Ascending aorta (tissue), 2 donors: ENCODE data around the gene CACNA1B. TPM values are rescaled to one million over a fixed set of nuclear protein-coding genes. Genes with fewer than 3 reads are reported as not detected.

Experiments used
- DNase-seq, 2 donors: peaks; one replicate each; pipeline ENCODE4 v3.0.0-alpha.2; 2019; ENCODE audit warnings: low spot score in 2 of 2
- H3K27ac ChIP-seq, 2 donors: fragments of 200-600 bp; sonication (generic); one replicate each; pipeline ENCODE4 v1.5.1; 2016 to 2017; ENCODE audit warnings: mild to moderate bottlenecking in 1 of 2
- H3K27me3 ChIP-seq: fragments of 200-600 bp; sonication (generic); one replicate; pipeline ENCODE4 v1.5.1; 2017
- H3K36me3 ChIP-seq, 2 donors: fragments of 200-600 bp; sonication (generic); one replicate each; pipeline ENCODE4 v1.5.1; 2016
- H3K4me1 ChIP-seq, 2 donors: fragments of 200-600 bp; sonication (generic); one replicate each; pipeline ENCODE4 v1.5.1; 2016 to 2017; ENCODE audit warnings: mild to moderate bottlenecking in 1 of 2
- H3K4me3 ChIP-seq, 2 donors: fragments of 200-600 bp; sonication (generic); one replicate each; pipeline ENCODE4 v1.5.1; 2016 to 2017; ENCODE audit warnings: mild to moderate bottlenecking in 1 of 2
- H3K9me3 ChIP-seq, 2 donors: fragments of 200-600 bp; sonication (generic); one replicate each; pipeline ENCODE4 v1.5.1; 2016
- intact Hi-C: fragments of 100-400 bp; cut with DNase I; formaldehyde crosslinking; loops from one replicate; pipeline ENCODE4 v1.15.1; 2023
- total RNA-seq: library from RNA; depleted of rRNA; stranded (reverse); fragments of >200 nt; gene quantifications from one replicate; pipeline ENCODE4 v1.1.0, GENCODE V29; 2016
- TF ChIP-seq, protein P1 (sequence below), 3 experiments: fragments of 200-600 bp in 2 of 3; fragments of 450-650 bp in 1 of 3; sonication (generic) in 2 of 3; IDR thresholded peaks; one replicate each; pipeline ENCODE4 v1.5.1; 2016 to 2019; ENCODE audit warnings: antibody characterized with exemption in 3 of 3, mild to moderate bottlenecking in 1 of 3, moderate library complexity in 1 of 3

Gene CACNA1B
- total RNA-seq, 1 donor from 2014 or later: not detected

- H3K4me1 ChIP-seq: no peaks in the 10 kb centered on the region
- H3K4me3 ChIP-seq: no peak overlapping the region
- intact Hi-C loops: no loop called here
- no peak overlapping the region for H3K27ac ChIP-seq
- no peaks in the 10 kb centered on the region for H3K36me3 ChIP-seq
- TF ChIP-seq, protein P1, sequence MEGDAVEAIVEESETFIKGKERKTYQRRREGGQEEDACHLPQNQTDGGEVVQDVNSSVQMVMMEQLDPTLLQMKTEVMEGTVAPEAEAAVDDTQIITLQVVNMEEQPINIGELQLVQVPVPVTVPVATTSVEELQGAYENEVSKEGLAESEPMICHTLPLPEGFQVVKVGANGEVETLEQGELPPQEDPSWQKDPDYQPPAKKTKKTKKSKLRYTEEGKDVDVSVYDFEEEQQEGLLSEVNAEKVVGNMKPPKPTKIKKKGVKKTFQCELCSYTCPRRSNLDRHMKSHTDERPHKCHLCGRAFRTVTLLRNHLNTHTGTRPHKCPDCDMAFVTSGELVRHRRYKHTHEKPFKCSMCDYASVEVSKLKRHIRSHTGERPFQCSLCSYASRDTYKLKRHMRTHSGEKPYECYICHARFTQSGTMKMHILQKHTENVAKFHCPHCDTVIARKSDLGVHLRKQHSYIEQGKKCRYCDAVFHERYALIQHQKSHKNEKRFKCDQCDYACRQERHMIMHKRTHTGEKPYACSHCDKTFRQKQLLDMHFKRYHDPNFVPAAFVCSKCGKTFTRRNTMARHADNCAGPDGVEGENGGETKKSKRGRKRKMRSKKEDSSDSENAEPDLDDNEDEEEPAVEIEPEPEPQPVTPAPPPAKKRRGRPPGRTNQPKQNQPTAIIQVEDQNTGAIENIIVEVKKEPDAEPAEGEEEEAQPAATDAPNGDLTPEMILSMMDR (IDR thresholded peaks at IDR 0.05): no peak
- no peak for DNase-seq
- H3K9me3 ChIP-seq: no peaks in the 10 kb centered on the region
- no peaks in the 10 kb centered on the region for H3K27me3 ChIP-seq
Measured at GRCh38 chr9:138098908-138099791, 221.6 kb downstream of the CACNA1B start.

DNA sequence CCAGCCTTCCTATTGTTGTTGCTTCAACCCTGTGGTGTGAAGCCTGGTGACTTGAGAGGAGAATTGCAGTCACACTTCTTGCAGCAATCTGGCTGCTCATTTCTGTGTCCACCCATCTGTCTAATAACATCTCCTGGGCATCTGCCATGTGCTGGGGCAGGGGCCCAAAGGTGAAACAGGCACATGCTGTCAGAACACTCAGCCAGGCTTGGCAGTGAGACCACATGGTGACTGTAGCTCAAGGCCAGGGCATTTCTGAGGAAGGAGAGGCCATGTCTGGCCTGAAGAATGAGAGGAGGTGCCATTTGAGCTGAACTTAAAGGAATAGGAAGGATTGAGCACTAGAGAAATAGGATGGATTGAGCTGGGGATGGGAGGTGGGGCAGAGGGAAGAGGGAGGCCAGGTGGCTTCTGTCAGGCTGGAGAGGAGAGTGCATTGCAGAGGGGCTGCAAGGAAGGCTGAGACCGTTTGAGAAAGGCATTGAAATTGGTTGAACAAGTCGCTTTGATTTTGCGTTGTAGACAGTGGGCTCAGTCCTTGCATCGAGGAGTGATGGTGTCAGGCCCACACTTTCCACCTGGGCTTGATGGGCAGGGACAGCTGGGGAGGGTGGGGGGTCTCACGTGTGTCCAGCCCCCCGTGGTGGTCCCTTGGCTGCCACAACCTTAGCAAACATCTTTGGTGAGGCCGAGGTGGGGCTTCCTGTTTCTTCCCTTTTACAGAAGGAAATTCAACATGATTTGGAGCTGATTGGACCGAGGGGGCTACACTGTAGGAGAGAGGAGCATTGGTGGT lies 222.4 kb downstream of the CACNA1B start:
- intact Hi-C loops: no loop called here
- Histone ChIP-seq H3K27ac (no peak overlapping the region), H3K4me1 (no peaks in the 10 kb centered on the region), H3K9me3 (no peaks in the 10 kb centered on the region), H3K36me3 (no peaks in the 10 kb centered on the region), H3K4me3 (no peak overlapping the region), H3K27me3 (no peaks in the 10 kb centered on the region)
- DNase-seq: no peak
- TF ChIP-seq, protein P1 (IDR thresholded peaks at IDR 0.05): no peak

DNA sequence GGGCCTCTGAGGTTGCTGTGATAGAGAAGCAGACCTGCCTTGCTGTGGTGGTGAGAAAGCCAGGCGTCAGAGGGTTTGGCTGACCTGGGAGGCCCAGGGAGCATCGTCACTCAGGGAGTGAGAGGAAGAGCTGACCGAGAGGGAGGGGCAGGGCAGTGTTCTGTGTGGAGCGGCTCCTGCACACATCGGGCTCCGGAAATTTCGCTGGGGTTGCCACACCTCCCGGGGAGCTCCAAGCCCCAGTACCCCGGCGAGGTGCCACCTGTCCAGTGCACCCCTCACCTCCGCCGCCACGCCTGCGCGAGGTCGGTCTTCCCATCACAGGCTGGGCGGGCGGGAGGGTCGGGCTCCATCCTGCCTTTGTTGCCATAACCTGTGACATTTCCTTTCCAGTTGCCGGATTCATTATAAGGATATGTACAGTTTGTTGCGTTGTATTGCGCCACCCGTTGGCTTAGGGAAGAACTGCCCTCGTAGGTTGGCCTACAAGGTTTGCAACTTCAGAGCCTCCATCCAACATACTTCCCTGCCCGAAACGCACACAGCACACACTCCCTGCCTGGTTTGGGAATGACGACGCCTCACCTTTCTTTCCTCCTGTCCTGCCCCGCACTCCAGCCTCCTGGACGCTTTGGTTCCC lies 223.2 kb downstream of the CACNA1B start:
- H3K27me3 ChIP-seq: no peaks in the 10 kb centered on the region
- intact Hi-C loops: no loop called here
- TF ChIP-seq, protein P1 (IDR thresholded peaks at IDR 0.05): no peak

GRCh38 chr9:138101444-138102234 lies 224.1 kb downstream of the CACNA1B start:
- Histone ChIP-seq H3K4me1 (no peaks in the 10 kb centered on the region), H3K9me3 (no peaks in the 10 kb centered on the region), H3K36me3 (no peaks in the 10 kb centered on the region), H3K4me3 (no peak overlapping the region), H3K27ac (no peak overlapping the region), H3K27me3 (no peaks in the 10 kb centered on the region)
- TF ChIP-seq, protein P1 (IDR thresholded peaks at IDR 0.05): no peak
- DNase-seq: no peak
- intact Hi-C loops: no loop called here

More for the DNA sequence above, 223.2 kb downstream of the CACNA1B start:
- Histone ChIP-seq H3K4me1 (no peaks in the 10 kb centered on the region), H3K4me3 (no peak overlapping the region), H3K9me3 (no peaks in the 10 kb centered on the region), H3K36me3 (no peaks in the 10 kb centered on the region), H3K27ac (no peak overlapping the region)
- DNase-seq: no peak
